HCT116 (cell line): ENCODE results near the gene CMTM8. TPM values are rescaled to one million over a fixed set of nuclear protein-coding genes. Genes with fewer than 3 reads are reported as not detected.

Source experiments
- ATAC-seq: fragments of 200-7000 bp; cut with Tn5 transposase; 2 replicates; pipeline ENCODE4 v1.9.1; 2020; ENCODE audit warnings: mild to moderate bottlenecking, moderate library complexity
- BruUV-seq: library from RNA; stranded (reverse); fragments of 400-500 nt; replicated peaks from 2 replicates; lab custom pipeline; 2021; lab: Mats Ljungman, UMichigan
- CTCF ChIA-PET: fragments of 300-600 bp; sonication (Branson Sonifier 250); formaldehyde crosslinking; loops from one replicate; lab custom pipeline; 2021; ENCODE audit warnings: antibody characterized with exemption; lab: Charles Lee
- POLR2A ChIA-PET: fragments of 300-600, 350-600 bp; sonication (Branson Sonifier 250); formaldehyde crosslinking; loops from one replicate; lab custom pipeline; 2021; ENCODE audit warnings: antibody characterized with exemption; lab: Charles Lee
- RAD21 ChIA-PET, 2 experiments: fragments of 300-600 bp; sonication (Branson Sonifier 250); formaldehyde crosslinking; loops; one replicate each; lab custom pipeline; 2023; ENCODE audit warnings: low total read pairs in 2 of 2; ENCODE audit not compliant: uncharacterized antibody in 2 of 2, unreplicated experiment in 2 of 2, low non-redundant PET in 1 of 2; lab: Charles Lee
- DNase-seq: peaks from one replicate; pipeline ENCODE4 v3.0.0-alpha.2; 2010; ENCODE audit warnings: low read depth, low spot score
- H2AFZ ChIP-seq: fragments of 200-600 bp; shearing (Covaris generic), sonication (generic); 2 replicates; pipeline ENCODE4 v1.6.1; 2017; ENCODE audit warnings: low read depth, mixed run types, mixed read lengths, antibody characterized with exemption, low read length; ENCODE audit not compliant: poor library complexity, severe bottlenecking
- H3K27ac ChIP-seq: 2 replicates; pipeline ENCODE4 v1.5.1; 2012; ENCODE audit warnings: low read depth, low read length
- H3K27me3 ChIP-seq: fragments of 200-600 bp; sonication (generic); 2 replicates; pipeline ENCODE4 v1.6.1; 2016; ENCODE audit warnings: mixed run types, low read length, mixed read lengths; ENCODE audit not compliant: insufficient read depth
- H3K36me3 ChIP-seq, 2 experiments: fragments of 200-500 bp in 1 of 2; fragments of 200-600 bp in 1 of 2; sonication (Bioruptor generic) in 1 of 2; sonication (generic) in 1 of 2; 2 replicates each; pipeline versions ENCODE4 v1.5.1 to v1.6.1; 2014 to 2016; ENCODE audit warnings: low read length in 2 of 2, inconsistent platforms in 1 of 2, mixed read lengths in 1 of 2, mixed run types in 1 of 2; ENCODE audit not compliant: insufficient read depth in 2 of 2, control insufficient read depth in 1 of 2
- H3K4me1 ChIP-seq, 2 experiments: fragments of 200-600 bp in 1 of 2; sonication (generic) in 1 of 2; 2 replicates each; pipeline versions ENCODE4 v1.5.1 to v1.6.1; 2012 to 2017; ENCODE audit warnings: low read length in 2 of 2, inconsistent platforms in 1 of 2, mild to moderate bottlenecking in 1 of 2, mixed read lengths in 1 of 2, mixed run types in 1 of 2, moderate library complexity in 1 of 2; ENCODE audit not compliant: insufficient read depth in 2 of 2, control insufficient read depth in 1 of 2
- H3K4me2 ChIP-seq: fragments of 200-600 bp; sonication (generic); 2 replicates; pipeline ENCODE4 v1.6.1; 2017; ENCODE audit warnings: mixed run types, low read length, mixed read lengths
- H3K4me3 ChIP-seq, 2 experiments: fragments of 200-600 bp in 1 of 2; sonication (generic) in 1 of 2; replicated peaks in 1 of 2; 2 replicates each; pipeline ENCODE4 v1.5.1; 2011 to 2016; ENCODE audit warnings: low read length in 2 of 2, control low read depth in 1 of 2, low read depth in 1 of 2, mild to moderate bottlenecking in 1 of 2, mixed read lengths in 1 of 2, mixed run types in 1 of 2
- H3K79me2 ChIP-seq: fragments of 200-600 bp; sonication (generic); 2 replicates; pipeline ENCODE4 v1.6.1; 2017; ENCODE audit warnings: mild to moderate bottlenecking, mixed run types, low read length, moderate library complexity, mixed read lengths; ENCODE audit not compliant: insufficient read depth
- H3K9ac ChIP-seq: fragments of 200-600 bp; sonication (generic); 2 replicates; pipeline ENCODE4 v1.6.1; 2016; ENCODE audit warnings: low read length, mixed read lengths
- H3K9me2 ChIP-seq: fragments of 200-600 bp; sonication (generic), shearing (Covaris generic); 2 replicates; pipeline ENCODE4 v1.6.1; 2017; ENCODE audit warnings: mixed run types, mild to moderate bottlenecking, moderate library complexity; ENCODE audit not compliant: insufficient read depth
- H3K9me3 ChIP-seq, 2 experiments: fragments of 200-500 bp in 1 of 2; fragments of 200-600 bp in 1 of 2; sonication (Bioruptor generic) in 1 of 2; sonication (generic) in 1 of 2; 2 replicates each; pipeline ENCODE4 v1.6.1; 2014 to 2017; ENCODE audit warnings: low read length in 2 of 2, mixed read lengths in 2 of 2, inconsistent platforms in 1 of 2, low read depth in 1 of 2, mild to moderate bottlenecking in 1 of 2, mixed run types in 1 of 2, moderate library complexity in 1 of 2; ENCODE audit not compliant: control insufficient read depth in 1 of 2, insufficient read depth in 1 of 2
- H4K20me1 ChIP-seq: fragments of 200-600 bp; sonication (generic), shearing (Covaris generic); 2 replicates; pipeline ENCODE4 v1.6.1; 2017; ENCODE audit warnings: mixed run types, mild to moderate bottlenecking, moderate library complexity; ENCODE audit not compliant: insufficient read depth
- CBX3 ChIP-seq: IDR thresholded peaks from 2 replicates; pipeline ENCODE4 v1.6.1; 2012; ENCODE audit warnings: low read depth
- CEBPB ChIP-seq: IDR thresholded peaks from 2 replicates; pipeline ENCODE4 v1.6.1; 2012; ENCODE audit warnings: low read depth
- EGR1 ChIP-seq: IDR thresholded peaks from 2 replicates; pipeline ENCODE4 v1.6.1; 2012; ENCODE audit warnings: low read depth
- FOSL1 ChIP-seq: IDR thresholded peaks from 2 replicates; pipeline ENCODE4 v1.6.1; 2012; ENCODE audit warnings: low read depth
- JUND ChIP-seq: IDR thresholded peaks from 2 replicates; pipeline ENCODE4 v1.6.1; 2012
- POLR2A ChIP-seq: IDR thresholded peaks from 2 replicates; pipeline ENCODE4 v1.7.0; 2011; ENCODE audit warnings: borderline replicate concordance; ENCODE audit not compliant: insufficient read depth, insufficient read length; ENCODE audit errors: extremely low read depth
- RAD21 ChIP-seq: IDR thresholded peaks from 2 replicates; pipeline ENCODE4 v1.6.1; 2012; ENCODE audit warnings: low read depth, mild to moderate bottlenecking
- SIN3A ChIP-seq: IDR thresholded peaks from 2 replicates; pipeline ENCODE4 v1.6.1; 2012; ENCODE audit warnings: low read depth
- YY1 ChIP-seq: IDR thresholded peaks from 2 replicates; pipeline ENCODE4 v1.6.1; 2011; ENCODE audit warnings: low read length, low read depth, moderate library complexity, mild to moderate bottlenecking; ENCODE audit not compliant: insufficient replicate concordance; ENCODE audit errors: extremely low read depth
- ZFX ChIP-seq: fragments of 450-650 bp; IDR thresholded peaks from 2 replicates; pipeline ENCODE4 v1.6.1; 2017
- intact Hi-C: fragments of 100-400 bp; cut with micrococcal nuclease; formaldehyde crosslinking; loops from 2 replicates; pipeline ENCODE4 v1.10.0; 2022
- total RNA-seq: library from RNA; stranded (reverse); gene quantifications from one replicate; pipeline ENCODE4 v1.2.1, GENCODE V29; 2021; ENCODE audit not compliant: unreplicated experiment
- TF ChIP-seq, protein P1 (sequence below): IDR thresholded peaks from 2 replicates; pipeline ENCODE4 v1.6.1; 2012; ENCODE audit warnings: low read depth
- TF ChIP-seq, protein P2 (sequence below): IDR thresholded peaks from 2 replicates; pipeline ENCODE4 v1.6.1; 2012

The CMTM8 gene
- total RNA-seq, 1 experiment from 2014 or later: 19.4 TPM

DNA sequence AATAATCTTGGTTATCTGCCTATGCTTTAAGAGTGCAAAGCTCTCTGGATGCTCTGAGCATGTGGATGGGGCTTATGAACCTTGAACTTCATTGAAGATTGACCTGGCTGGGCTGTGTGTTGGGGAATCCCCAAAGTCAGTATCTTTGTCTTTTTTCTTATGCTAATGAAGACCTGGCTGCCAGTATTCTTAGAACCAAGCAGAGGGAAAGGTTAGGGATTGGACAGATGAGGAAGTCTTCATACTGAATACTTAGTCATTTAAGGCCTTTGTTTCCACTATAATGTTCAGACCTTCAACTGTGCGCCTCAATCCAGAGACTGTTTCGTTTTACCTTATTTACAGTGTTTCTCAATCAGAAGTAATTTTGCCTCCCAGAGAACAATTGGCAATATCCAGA, 110.7 kb downstream of the CMTM8 start:
- H3K9ac ChIP-seq: no peak overlapping the region
- peaks cover 0 to 5% of the 10 kb centered on the region in 2 experiments; a peak in 1 of 4 replicates for H3K4me1 ChIP-seq
- TF ChIP-seq FOSL1 (no peak), CEBPB (no peak), POLR2A (no peak), JUND (no peak), ZFX (no peak), YY1 (no peak), EGR1 (no peak), RAD21 (no peak), CBX3 (no peak)
- H4K20me1 ChIP-seq: no peaks in the 10 kb centered on the region
- no peaks in the 10 kb centered on the region for H3K36me3 ChIP-seq
- intact Hi-C loops: no loop called here
- H3K9me3 ChIP-seq: no peaks in the 10 kb centered on the region
- no peak overlapping the region for H3K4me2 ChIP-seq
- no peak overlapping the region for H3K4me3 ChIP-seq
- ChIA-PET CTCF (no interaction called here), POLR2A (no interaction called here), RAD21 (no interaction called here)
- no peak overlapping the region for H3K27ac ChIP-seq
- no peak for ATAC-seq
- 0 out of 2 replicates have a peak, but pooled peaks cover 3% of the 10 kb centered on the region for H3K79me2 ChIP-seq
- H3K27me3 ChIP-seq: no peaks in the 10 kb centered on the region
- H3K9me2 ChIP-seq: no peaks in the 10 kb centered on the region
- no peak for DNase-seq
- no TSS peak for BruUV-seq
- H2AFZ ChIP-seq: no peak overlapping the region

DNA sequence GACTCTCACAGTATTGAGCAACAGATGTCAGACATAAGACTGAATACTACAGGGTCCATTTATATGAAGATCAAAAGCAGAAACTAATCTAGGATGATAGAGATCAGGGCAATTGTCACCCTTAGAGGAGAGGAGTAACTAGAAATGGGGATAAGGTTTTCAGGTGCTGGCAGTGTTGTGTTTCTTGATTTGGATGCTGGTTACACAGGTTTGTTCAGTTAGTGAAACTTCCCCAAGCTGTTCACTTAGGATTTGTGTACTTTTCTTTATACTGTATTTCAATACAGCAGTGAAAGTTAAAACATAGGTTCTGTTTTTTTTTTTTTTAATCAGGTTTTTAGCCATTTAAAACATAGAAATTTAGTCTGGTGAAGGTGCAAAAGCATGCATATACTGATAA, 114.1 kb downstream of the CMTM8 start:
- Histone ChIP-seq H3K79me2 (0 out of 2 replicates have a peak, but pooled peaks cover 3% of the 10 kb centered on the region), H3K27ac (no peak overlapping the region), H3K4me1 (peaks cover 0 to 3% of the 10 kb centered on the region in 2 experiments; a peak in 1 of 4 replicates), H4K20me1 (no peaks in the 10 kb centered on the region), H3K9me2 (no peaks in the 10 kb centered on the region; the same call in 1 of the 2 replicates), H3K36me3 (0 out of 4 replicates have a peak, but pooled peaks cover 0 to 2% of the 10 kb centered on the region in 2 experiments), H3K9ac (no peak overlapping the region), H2AFZ (no peak overlapping the region), H3K27me3 (no peaks in the 10 kb centered on the region), H3K9me3 (no peaks in the 10 kb centered on the region), H3K4me3 (no peak overlapping the region), H3K4me2 (no peak overlapping the region)
- RAD21 ChIA-PET: no interaction called here
- intact Hi-C loops: no loop called here
- CTCF ChIA-PET: no interaction called here
- ATAC-seq (no peak), DNase-seq (no peak)
- POLR2A ChIA-PET: no interaction called here
- no TSS peak for BruUV-seq
- TF ChIP-seq, protein P1, sequence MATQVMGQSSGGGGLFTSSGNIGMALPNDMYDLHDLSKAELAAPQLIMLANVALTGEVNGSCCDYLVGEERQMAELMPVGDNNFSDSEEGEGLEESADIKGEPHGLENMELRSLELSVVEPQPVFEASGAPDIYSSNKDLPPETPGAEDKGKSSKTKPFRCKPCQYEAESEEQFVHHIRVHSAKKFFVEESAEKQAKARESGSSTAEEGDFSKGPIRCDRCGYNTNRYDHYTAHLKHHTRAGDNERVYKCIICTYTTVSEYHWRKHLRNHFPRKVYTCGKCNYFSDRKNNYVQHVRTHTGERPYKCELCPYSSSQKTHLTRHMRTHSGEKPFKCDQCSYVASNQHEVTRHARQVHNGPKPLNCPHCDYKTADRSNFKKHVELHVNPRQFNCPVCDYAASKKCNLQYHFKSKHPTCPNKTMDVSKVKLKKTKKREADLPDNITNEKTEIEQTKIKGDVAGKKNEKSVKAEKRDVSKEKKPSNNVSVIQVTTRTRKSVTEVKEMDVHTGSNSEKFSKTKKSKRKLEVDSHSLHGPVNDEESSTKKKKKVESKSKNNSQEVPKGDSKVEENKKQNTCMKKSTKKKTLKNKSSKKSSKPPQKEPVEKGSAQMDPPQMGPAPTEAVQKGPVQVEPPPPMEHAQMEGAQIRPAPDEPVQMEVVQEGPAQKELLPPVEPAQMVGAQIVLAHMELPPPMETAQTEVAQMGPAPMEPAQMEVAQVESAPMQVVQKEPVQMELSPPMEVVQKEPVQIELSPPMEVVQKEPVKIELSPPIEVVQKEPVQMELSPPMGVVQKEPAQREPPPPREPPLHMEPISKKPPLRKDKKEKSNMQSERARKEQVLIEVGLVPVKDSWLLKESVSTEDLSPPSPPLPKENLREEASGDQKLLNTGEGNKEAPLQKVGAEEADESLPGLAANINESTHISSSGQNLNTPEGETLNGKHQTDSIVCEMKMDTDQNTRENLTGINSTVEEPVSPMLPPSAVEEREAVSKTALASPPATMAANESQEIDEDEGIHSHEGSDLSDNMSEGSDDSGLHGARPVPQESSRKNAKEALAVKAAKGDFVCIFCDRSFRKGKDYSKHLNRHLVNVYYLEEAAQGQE: no peak
- TF ChIP-seq, protein P2, sequence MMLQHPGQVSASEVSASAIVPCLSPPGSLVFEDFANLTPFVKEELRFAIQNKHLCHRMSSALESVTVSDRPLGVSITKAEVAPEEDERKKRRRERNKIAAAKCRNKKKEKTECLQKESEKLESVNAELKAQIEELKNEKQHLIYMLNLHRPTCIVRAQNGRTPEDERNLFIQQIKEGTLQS: no peak
- no peak for TF ChIP-seq SIN3A
